CD4-positive, alpha-beta T cell treated with Interleukin-15 for 1 hour (primary cell): ENCODE data around the gene ABCA1.
A peak's percentile ranks its signal among the peaks of the same experiment; 100 is the strongest.
"Not testable (repeated sequence)": the region's sequence is repeated elsewhere in the genome, so short reads cannot be mapped to it uniquely, and the experiment has no call there.

Source experiments
- DNase-seq: peaks from one replicate; pipeline ENCODE4 v3.0.0-alpha.2; 2020

The ABCA1 gene

DNA sequence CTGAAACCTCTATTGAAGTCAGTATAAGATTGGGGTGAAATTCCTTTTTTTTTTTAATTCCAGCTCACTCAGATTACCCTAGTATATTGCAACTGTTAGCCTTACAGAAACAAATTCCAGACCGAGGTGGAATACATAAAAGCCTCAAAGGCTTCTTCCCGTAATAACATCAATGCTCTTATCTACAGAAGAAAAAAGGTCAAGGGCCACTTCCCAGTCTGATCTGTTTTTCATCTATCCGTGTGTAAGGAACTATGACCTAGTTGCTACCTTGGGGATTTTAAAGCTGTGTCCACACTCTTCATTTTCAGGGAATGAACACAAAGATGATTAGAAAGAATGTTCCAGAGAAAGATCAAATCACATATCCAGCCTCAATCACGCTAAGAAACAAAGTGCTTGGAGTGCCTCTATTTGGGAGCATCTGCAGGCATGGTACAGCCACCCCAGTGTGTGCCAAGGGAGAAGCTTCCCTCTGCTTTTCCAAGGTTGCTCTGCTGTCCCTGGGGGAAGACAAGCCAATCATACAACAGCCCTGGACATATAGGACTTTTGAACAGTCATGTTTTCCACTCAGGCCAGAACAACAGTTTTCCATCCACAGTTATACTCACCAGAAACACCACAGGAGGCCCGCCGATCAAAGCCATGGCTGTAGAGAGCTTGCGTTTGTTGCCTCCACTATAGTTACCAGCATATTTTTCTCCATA lies 140.5 kb downstream of the ABCA1 start:
- no peak for DNase-seq

GRCh38 chr9:104786293-104786692 lies 141.7 kb downstream of the ABCA1 start:
- no peak for DNase-seq

DNA sequence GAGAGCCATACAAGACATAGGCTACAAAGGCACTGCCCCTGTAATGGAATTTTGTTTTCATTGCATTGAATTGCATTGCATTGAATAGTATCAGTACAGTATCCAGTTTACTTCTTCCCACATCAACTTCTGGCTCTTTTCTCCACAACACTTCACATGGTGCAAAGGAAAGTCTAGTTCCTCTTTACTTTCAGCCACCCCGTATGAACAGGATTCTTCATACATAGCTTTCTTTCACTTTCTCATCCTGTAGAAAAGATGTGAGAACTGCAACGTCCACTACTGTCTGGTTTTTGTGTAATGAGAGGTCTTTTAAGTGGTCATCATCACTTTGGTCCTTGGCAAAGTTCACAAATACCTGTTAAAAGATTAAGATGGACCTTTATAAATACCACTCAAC lies 143.9 kb downstream of the ABCA1 start:
- DNase-seq, result no peak

DNA sequence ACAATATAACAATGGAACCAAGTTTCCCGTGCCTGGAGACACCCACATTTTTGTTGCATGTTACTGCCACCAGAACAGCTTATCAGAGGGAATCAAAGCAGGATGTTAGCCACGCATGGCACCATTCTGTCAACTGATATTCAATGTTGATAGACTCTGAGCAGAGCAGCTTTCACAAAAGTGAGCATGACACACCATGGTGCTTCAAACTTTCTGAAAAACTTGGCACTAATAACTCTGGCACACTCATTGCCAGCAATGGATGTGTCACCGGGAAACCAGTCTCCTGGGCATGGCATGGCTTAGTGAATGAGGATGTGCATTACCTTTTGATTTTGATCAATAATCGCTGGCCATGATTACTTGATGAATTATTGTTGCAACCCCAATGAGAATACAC lies 144.4 kb downstream of the ABCA1 start:
- DNase-seq, result no peak

DNA sequence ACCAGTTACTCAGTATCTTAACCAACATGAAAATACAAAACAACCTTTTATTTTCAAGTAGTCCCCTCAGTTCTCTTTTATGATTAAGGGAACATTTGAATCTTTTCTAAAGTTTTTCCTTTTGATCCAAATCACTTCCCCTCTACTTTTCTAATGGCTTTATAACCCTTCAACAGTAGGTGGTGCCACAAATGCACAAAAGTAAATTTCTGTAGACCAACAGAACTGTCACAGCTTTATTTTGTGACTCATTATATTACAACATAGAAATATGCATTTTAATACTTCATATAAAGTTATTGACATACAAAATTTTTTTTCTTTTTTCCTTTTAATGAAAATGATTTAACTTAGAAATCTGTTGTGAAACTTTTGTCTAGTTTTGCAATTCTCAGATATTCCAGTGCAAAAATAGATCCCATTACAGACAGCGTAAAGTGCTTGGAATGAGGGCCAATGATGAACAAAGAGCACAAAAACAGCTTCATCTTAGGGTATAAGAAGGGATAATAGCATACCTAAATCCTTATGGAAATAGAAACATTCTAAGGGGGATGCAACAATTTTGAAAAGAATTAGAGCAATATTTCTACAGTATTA lies 147.1 kb downstream of the ABCA1 start:
- no peak for DNase-seq

DNA sequence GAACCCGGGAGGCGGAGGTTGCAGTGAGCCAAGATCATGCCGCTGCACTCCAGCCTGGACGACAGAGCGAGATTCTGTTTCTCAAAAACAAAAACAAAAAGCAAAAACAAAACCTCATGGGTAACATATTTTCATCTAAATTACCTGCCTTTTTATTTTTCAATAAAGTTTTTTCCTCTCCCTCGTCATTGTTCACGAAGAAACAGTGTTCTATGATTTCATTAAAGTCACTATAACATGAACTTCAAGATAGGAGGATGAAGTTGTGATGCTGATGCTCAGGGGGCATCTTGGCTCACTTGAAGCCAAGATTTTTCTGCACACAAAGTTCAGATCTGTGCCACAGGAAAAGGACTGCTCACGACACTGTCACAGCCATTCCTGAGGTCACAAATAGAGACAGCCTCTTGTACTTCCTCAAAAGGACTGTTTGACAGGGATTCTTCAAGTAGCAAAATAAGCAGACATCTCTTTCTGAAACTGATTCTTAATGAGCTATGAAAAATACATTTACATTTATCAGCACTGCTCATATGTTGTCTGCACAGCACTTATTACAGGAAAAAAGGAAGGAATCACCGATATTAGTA lies 147.9 kb downstream of the ABCA1 start:
- no peak for DNase-seq

- DNase-seq, result no peak
Observed at GRCh38 chr9:104779334-104779733, 148.6 kb downstream of the ABCA1 start.

DNA sequence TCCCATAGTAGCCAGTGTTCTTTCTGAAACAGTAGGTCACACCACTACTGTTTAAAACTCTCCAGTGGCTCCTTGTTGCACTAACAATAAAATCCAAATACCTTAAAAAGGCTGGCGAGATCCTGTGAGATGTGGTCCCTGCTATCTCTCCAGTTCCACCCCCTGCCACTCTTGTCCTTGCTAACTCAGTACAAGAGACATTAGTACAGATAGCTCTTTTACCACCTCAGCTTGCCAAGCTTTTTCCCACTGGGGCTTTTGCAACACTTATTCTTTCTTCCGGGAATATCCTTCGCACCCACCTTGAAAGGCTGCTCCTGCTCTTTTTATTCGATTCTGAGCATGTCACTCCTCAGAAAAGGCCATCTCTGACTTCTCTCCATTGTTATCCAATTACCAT lies 149.2 kb downstream of the ABCA1 start:
- no peak for DNase-seq

DNA sequence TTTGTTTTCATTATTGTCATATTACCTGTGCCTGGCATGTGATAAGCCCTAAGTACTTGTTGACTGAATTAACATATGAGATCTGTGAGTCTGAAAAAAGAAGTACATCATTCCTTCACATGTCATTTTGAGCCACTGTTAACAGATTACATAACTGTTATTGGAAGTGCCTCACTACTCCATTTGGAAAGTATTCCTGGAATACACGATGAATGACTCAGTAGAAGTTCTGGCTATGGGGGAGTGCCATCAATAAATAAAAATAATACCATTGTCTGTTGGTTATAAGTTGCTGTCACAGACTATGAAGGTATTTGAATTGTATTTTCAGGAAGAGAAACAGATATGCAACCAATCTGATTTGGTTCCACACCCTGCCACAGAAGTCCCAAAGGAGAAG lies 151.2 kb downstream of the ABCA1 start:
- no peak for DNase-seq

DNA sequence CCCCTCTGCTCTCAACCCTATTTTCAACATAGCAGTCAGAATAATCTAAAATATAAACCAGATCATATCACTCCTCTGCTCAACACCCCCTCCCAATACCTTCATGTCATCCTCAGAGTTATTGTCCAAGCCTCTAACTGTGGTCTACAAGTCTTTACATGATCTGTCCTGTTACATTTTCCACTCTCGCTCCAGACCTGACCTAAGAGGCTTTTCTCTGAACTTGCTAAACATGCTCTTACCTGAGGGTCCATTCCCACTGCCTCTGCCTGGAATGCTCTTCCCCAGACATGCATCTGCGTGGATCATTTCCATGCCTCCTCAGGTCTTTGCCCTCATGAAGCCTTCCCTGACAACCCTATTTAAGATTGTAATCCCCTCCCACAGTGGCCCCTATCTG lies 152.0 kb downstream of the ABCA1 start:
- no peak for DNase-seq

GRCh38 chr9:104775574-104775936 lies 152.4 kb downstream of the ABCA1 start:
- no peak for DNase-seq

DNA sequence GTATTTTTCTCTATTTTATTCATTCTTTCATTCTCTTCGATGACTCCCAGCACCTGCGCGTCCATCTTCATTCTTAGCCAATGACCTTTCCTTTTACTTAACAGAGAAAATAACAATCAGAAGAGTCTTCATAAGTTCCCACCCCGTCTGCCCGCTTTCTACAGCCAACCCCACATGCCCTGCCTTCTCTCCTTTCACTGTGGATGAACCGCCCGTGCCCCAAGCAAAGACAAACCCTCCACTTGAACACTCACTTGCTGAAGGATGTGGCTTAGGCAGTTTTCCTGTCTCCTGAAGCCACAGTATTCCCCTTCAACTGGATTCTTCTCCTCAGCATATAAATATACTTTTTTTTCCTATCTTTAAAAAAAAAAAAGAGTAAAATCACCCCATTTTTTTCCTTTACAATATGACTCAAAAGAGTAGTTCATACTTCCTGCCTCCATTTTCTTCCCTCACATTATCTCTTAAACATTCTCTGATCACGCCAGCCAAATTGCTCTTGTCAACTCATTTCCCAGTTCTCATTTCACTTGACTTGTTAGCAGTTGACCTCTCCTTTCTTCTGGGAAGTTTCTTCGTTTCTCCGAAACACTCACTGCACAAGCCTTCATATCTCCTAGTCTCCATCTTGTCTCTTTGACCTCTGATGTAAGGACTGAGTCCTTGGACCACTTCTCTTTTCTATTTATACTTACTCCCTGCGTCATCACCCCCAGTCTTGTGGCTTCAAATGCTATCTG lies 153.0 kb downstream of the ABCA1 start:
- DNase-seq, result peak; percentile 47

DNA sequence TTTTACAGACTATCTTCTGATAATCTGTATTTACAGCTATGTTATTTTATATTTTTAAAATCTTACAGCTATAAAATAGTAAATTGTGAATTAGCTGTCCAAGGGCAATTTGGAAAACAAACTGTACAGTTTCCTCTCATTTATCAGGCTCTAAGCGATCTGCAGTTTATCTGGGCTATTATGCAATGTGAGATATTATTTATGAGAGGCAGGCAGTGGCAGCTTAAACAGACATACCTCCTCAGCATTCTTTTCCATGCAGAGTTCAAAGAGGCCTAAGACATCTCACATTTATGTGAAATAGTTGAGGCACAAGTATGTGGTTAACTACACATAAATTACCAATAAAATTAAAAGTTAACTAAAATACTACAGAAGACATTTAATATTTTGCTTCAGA lies 153.8 kb downstream of the ABCA1 start:
- no peak for DNase-seq

GRCh38 chr9:104772714-104773510 lies 155.0 kb downstream of the ABCA1 start:
- no peak for DNase-seq

- no peak for DNase-seq
Observed at GRCh38 chr9:104769655-104770054, 158.3 kb downstream of the ABCA1 start.

DNA sequence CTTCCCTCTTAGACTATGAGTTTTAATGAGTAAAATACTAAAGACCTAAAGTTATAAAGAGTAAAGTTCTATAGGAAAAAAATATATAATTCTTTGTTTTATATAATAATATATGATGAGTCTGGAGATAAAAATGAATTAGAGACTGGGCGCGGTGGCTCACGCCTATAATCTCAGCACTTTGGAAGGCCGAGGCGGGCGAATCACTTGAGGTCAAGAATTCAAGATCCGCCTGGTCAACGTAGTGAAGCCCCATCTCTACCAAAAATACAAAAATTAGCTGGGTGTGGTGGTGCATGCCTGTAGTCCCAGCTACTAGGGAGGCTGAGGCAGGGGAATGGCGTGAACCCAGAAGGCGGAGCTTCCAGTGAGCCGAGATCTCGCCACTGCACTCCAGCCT lies 158.9 kb downstream of the ABCA1 start:
- DNase-seq, result not testable (repeated sequence)

DNA sequence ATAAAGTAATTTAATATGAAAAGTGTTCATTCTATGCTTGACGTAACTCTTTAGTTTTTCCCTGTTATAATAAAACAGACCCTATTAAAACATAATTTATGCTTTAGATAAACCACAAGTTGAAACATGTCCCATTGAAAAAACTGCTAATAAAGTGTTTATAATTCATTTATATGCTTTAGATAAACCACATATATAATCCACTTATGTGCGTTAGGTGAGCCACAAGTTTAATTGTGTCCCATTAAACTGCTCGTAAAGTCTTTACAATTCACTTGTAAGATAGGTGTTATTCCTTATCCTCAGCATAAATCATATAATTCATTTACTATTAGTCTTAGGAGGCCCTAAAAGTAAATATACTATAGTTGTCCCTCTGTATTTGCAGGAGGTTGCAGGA lies 160.4 kb downstream of the ABCA1 start:
- DNase-seq, result no peak

DNA sequence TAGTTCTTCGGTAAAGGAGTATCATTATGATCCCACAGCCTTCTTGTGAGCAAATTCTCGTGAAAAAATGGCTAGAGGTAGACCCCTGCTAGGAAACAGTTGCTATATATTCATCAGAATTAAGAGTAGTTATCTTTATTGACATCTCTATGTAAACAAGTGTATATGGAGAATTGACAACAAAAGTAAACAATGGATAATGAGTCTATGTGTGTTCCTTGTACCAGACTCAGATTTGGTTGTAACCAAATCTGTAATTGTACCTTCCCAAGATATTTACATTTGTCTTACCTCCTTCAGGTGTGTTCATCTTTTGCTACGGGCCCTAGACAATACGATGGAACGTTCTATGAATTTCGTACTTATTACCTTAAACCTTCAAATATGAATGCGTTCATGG lies 161.9 kb downstream of the ABCA1 start:
- DNase-seq, result no peak

DNA sequence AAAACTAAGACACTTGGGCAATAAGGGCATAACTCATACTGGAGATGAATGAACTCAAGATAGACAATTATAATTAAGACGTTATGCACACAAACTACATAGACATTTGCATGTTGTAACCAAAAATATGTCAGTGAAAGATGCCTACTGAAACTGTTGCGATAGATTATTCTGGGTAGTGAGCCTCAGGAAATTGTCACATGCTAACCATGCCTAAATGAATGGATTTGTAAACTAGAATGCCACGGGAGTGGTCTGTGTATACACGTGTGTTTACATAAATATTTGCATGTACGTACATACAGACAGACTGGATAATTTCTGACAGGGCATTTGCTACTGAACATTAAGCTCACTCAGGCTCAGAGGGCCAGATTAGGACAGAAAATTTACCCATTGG lies 162.8 kb downstream of the ABCA1 start:
- DNase-seq, result no peak

DNA sequence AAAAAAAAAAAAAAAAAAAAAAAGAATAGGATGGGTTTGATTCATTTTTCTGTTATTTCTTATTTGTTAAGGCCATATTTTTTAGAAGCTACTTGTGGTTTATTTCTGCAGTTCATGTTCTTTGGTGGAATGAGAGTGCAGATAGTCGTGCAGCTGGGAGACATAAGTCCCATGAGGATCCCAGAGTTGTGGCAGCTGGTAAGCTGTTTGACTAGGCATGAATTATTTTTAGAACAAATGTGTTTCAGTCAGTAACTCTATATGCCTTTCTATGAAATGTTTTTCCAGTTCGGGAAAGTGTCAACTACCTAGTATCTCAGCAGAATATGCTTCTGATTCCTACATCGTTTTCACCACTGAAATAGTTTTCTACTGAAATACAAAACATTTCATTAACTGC lies 169.0 kb downstream of the ABCA1 start:
- DNase-seq, result no peak

- no peak for DNase-seq
Observed at GRCh38 chr9:104750185-104750767, 177.7 kb downstream of the ABCA1 start.

DNA sequence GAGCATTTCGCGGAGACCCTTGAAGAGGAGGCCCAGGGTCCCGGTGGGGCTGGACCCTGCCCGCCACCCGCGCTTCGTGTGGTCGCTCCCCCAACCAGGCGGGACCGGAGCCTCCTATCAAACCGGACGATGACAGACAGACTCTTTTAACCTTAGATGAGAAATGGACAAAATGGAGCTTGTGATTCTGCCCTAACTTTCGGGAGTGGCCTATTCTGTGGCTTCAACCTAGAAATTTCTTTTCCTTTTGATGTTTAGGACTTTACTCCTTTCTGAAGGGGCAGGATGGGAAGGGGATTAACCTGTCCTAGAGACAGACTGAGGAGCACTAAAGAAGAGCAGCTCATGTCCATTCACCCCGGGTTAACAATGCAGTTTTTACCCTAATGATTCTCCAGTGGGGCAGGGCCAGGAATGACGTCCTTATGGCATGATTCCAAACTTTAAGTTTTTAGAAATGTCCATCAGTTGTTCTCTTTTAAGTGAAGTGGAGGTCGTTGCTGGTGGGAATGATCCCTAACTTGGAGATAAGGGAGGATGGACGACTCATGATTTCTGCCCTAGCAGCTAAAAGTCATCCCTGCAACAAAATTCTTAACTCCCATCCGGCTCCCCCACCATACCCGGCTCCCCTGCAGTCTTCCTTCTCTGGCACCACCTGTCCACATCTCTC lies 179.5 kb downstream of the ABCA1 start:
- no peak for DNase-seq
